HG03342 (cell line): Measurements from ENCODE around the gene SERPINE2.

ENCODE experiments used
- ATAC-seq: cut with Tn5 transposase; IDR thresholded peaks from one replicate; pipeline ENCODE4 v1.9.1; 2021; ENCODE audit warnings: mild to moderate bottlenecking, moderate library complexity; ENCODE audit not compliant: unreplicated experiment

Gene SERPINE2

GRCh38 chr2:223944703-223945531 lies 94.2 kb downstream of the SERPINE2 start, which contains the start of gene WDFY1:
WDFY1 (minus strand) TSS chr2:223945335; CDS start chr2:223945284, 51 bp downstream.
- ATAC-seq = peak; percentile 79

DNA sequence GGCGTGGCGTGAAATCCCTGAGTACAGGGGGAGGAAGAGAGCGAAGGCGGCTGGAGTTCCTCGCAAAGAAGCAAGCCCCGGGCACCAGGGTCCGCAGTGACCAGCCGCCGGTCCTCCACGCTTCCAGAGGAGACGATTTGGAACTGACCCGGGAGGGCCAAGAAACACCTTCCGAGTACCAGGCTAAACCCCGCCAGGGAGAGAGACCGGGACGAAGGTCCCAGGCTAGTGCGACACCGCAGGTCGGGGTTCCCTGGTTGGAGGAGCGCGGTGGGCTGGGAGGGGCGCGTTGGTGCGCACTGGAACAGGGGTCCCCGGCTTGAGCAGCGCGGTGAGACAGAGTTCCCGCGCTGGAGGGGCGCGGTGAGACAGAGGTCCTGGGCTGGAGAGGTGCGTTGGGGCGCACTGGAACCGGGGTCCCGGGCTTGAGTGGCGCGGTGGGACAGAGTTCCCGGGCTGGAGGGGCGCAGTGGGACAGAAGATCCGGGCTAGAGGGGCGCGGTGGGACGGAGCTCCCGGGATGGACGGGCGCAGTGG lies 94.9 kb downstream of the SERPINE2 start:
- no peak for ATAC-seq

- no peak for ATAC-seq
Observed at GRCh38 chr2:223943561-223944008, 95.5 kb downstream of the SERPINE2 start.

DNA sequence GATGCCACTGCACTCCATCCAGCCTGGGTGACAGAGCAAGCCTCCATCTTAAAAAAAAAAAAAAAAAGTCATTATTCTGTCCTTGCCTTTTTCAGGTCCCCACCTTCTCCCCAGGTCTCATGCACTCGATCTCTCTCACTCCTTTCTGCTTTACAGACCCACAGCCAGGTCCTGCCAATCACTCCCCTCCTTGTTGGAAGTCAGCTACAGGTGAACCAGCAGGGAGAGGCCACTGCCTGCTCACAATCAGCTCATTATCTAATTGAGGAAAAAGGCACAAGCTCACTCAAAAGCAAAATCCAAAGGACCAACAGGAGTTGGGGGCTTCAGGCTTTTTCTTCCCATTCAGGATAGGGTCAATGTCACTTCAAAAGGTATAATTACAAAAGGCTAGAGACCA lies 96.0 kb downstream of the SERPINE2 start:
- ATAC-seq = no peak

DNA sequence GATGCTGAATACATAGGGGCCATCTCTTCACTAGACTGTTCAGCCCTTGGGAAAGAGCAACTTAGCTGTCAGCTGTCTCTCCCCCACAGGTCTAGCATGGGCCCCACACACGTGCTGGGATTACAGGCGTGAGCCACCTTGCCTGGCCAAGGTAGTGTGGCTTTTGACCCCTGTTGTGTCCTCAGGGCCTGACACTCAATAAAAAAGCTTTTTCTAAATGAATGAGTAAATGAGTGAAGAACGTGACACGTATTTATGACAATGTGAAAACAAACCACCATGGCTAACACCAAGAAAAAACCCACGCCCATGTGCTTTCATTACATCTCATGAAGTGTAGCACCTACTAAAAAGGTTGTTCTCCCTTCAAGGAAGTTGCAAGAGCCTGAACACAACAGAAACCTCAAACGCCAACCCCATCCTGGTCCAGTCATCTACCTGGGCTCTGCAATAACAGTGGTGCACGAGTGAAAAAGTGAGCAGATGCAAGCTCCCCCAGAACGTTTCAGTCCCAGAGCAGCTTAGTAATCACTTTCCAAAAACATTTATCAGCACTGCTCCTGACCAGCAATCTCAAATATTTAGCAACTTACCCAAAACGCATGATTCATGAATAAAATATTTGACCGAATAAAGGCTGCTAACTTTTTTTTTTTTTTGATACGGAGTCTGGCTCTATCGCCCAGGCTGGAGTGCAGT lies 97.4 kb downstream of the SERPINE2 start:
- ATAC-seq = peak; percentile 33

DNA sequence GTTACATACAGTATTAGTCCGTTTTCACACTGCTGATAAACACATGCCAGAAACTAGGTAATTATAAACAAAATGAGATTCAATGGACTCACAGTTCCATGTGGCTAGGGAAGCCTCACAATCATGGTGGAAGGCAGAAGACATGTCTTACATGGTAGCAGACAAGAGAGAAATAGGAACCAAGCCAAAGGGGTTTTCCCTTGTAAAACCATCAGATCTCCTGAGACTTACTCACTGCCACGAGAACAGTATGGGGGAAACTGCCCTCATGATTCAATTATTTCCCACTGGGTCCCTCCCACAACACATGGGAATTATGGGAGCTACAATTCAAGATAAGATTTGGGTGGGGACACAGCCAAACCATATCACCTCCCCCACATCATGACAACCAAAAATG lies 99.6 kb downstream of the SERPINE2 start:
- peak; percentile 39 for ATAC-seq

DNA sequence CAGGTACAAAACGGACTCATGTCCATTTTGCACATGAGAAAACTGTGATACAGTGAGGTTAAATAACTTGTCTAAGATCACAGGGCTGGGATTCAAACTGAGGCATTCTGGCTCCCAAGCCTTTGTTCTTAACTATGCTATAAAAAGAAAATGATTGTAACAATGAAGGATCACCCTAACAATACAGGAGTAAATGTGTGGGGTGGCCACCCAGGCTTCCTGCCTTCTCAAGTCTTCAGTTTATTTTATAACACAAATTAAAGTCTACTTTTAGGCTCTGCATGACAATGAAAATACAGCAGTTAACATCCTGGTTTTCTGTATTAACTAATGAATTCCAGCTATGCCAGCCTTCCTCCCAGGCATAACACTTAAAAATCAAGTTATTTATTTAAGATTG lies 101.6 kb downstream of the SERPINE2 start:
- no peak for ATAC-seq

DNA sequence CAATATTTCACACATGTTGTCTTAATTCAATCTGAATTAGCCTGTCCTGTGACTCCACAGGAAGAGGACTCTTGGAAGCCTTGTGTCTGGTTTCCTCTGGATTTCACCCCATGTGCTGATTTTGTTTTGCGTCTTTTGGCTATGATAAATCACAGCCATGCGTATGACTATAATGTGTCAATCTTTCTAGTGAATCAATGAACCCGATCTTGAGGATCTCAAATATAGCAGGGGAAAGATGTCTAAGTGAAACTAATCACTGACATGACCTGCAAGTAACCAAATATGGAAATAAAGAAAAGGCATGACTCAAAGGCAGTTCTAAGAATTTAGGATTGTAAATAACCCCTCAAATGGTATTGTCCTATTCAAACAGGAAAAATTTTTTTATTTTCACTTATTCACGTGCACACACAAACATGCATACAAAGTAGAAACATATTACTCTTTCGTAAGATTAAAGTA lies 102.2 kb downstream of the SERPINE2 start:
- no peak for ATAC-seq

DNA sequence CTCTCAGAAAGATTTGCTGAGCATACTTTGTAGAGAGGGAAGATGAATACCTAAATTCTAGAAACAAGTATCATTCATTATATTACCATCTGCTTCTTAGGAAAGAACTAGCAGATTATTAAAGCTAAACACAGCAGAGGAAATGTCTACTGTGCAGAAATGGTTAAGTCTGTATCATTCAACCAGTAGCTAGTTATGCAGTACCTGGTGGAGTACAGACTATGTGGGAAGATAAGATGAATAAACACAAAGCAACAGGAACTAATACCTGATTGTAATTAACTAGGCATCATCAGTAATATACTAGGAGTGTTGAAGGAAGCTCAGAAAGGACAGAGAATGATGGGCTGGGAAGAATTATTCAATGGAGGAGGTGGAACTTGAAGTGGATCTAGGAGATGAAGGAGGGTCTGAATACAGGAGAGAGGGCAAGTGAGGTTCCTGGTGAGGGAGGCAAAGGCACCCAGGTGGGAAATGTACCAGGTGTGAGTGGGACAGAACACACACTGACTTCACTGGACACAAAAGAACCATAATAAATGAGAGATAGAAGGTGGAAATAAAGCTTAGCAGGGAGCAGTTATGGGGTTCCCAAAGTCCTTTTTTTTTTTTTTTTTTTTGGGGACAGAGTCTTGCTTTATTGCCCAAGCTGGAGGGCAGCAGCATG lies 103.5 kb downstream of the SERPINE2 start:
- ATAC-seq = no peak

DNA sequence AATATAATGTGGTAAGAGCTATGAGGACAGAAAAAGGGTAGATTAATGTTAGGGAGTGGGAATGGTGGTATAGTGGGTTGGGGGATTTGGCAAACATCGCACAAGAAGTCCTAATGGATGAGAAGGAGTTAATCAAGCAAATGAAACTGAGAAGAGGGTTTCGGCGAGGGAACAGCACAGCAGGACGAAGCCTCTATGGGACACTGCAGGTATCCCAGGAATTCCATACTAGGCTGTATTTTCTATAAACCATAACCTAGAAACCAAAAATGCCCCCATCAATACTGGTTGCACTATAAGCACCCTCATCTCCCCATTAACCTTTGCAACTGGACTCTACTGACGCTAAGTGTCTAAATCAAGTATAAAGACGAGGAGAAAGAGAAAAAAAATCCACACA lies 104.2 kb downstream of the SERPINE2 start:
- ATAC-seq = no peak

- ATAC-seq = no peak
Observed at GRCh38 chr2:223932816-223933800, 106.0 kb downstream of the SERPINE2 start.

GRCh38 chr2:223930103-223930976 lies 108.7 kb downstream of the SERPINE2 start:
- ATAC-seq = no peak

GRCh38 chr2:223929571-223930102 lies 109.4 kb downstream of the SERPINE2 start:
- no peak for ATAC-seq

- ATAC-seq = no peak
Observed at GRCh38 chr2:223928113-223929006, 110.7 kb downstream of the SERPINE2 start.

DNA sequence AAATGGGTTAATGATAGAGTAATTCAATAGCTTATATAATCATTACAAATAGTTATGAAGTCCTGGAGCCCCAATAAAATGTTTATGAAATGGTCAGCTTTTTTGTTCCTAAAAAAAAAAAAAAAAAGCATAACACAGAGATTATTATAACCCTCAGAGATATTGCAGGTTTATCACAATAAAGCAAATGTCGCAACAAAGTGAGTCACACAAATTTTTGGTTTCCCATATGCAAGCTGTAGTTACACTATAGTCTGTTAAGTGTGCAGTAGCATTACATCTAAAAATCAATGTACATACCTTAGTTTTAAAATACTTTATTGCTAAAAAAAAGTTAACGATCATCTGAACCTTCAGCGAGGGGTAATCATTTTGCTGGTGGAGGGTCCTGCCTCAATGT lies 114.0 kb downstream of the SERPINE2 start:
- ATAC-seq = no peak
